GM23248 (cell line): Measurements from ENCODE around the gene PDE12.

Experiments used
- EZH2 ChIP-seq: fragments of 200-600 bp; sonication (generic); IDR thresholded peaks from 2 replicates; pipeline ENCODE4 v1.6.1; 2018; ENCODE audit warnings: antibody characterized with exemption, mild to moderate bottlenecking; ENCODE audit not compliant: insufficient read depth, poor library complexity, severe bottlenecking
- EZH2phosphoT487 ChIP-seq: fragments of 200-600 bp; sonication (generic); IDR thresholded peaks from 2 replicates; pipeline ENCODE4 v1.6.1; 2018; ENCODE audit warnings: antibody characterized with exemption, moderate library complexity, mild to moderate bottlenecking, low read depth; ENCODE audit not compliant: insufficient read depth

GRCh38 chr3:57555306-57555705, 768 bp upstream of the PDE12 start:
- TF ChIP-seq EZH2 = no peak
- no peak for TF ChIP-seq EZH2phosphoT487
